ENCODE results near the gene CCK. TPM values are rescaled to one million over a fixed set of nuclear protein-coding genes. Genes with fewer than 3 reads are reported as not detected.

The CCK gene
- total RNA-seq, 1 donor from 2014 or later, result 1.1 TPM

- Histone ChIP-seq H3K36me3 (ENCODE audit: control insufficient read depth, insufficient read depth, low read length) (no peaks in the 10 kb centered on the region), H3K4me3 (ENCODE audit: low read depth, low read length) (no peak overlapping the region), H3K27me3 (ENCODE audit: control insufficient read depth, insufficient read depth, low read length) (peaks cover 16% of the 10 kb centered on the region)
- DNase-seq (ENCODE audit: low read depth) (peak; percentile 97), FAIRE-seq (peak; percentile 93)
- TF ChIP-seq CTCF (IDR thresholded peaks at IDR 0.05; ENCODE audit: insufficient read depth, low read length, severe bottlenecking), result no peak
Observed at GRCh38 chr3:42262525-42262924, 3.5 kb downstream of the CCK start.

- no peak for TF ChIP-seq CTCF (IDR thresholded peaks at IDR 0.05; ENCODE audit: insufficient read depth, low read length, severe bottlenecking)
- DNase-seq (ENCODE audit: low read depth), result peak; percentile 89
- no peak overlapping the region for H3K4me3 ChIP-seq (ENCODE audit: low read depth, low read length)
- peak; percentile 80 for FAIRE-seq
- no peaks in the 10 kb centered on the region for H3K36me3 ChIP-seq (ENCODE audit: control insufficient read depth, insufficient read depth, low read length)
- H3K27me3 ChIP-seq (ENCODE audit: control insufficient read depth, insufficient read depth, low read length), result no peaks in the 10 kb centered on the region
Observed at GRCh38 chr3:42257007-42257406, 9.0 kb downstream of the CCK start.

GRCh38 chr3:42256135-42256819 lies 9.7 kb downstream of the CCK start:
- no peak for FAIRE-seq
- DNase-seq (ENCODE audit: low read depth), result peak; percentile 94
- Histone ChIP-seq H3K36me3 (ENCODE audit: control insufficient read depth, insufficient read depth, low read length) (no peaks in the 10 kb centered on the region), H3K4me3 (ENCODE audit: low read depth, low read length) (no peak overlapping the region), H3K27me3 (ENCODE audit: control insufficient read depth, insufficient read depth, low read length) (no peaks in the 10 kb centered on the region)
- no peak for TF ChIP-seq CTCF (IDR thresholded peaks at IDR 0.05; ENCODE audit: insufficient read depth, low read length, severe bottlenecking)

GRCh38 chr3:42254566-42254965 lies 11.4 kb downstream of the CCK start:
- TF ChIP-seq CTCF (IDR thresholded peaks at IDR 0.05; ENCODE audit: insufficient read depth, low read length, severe bottlenecking), result no peak
- no peaks in the 10 kb centered on the region for H3K27me3 ChIP-seq (ENCODE audit: control insufficient read depth, insufficient read depth, low read length)
- FAIRE-seq (no peak), DNase-seq (ENCODE audit: low read depth) (no peak)
- H3K4me3 ChIP-seq (ENCODE audit: low read depth, low read length), result no peak overlapping the region
- H3K36me3 ChIP-seq (ENCODE audit: control insufficient read depth, insufficient read depth, low read length), result no peaks in the 10 kb centered on the region

- no peak for TF ChIP-seq CTCF (IDR thresholded peaks at IDR 0.05; ENCODE audit: insufficient read depth, low read length, severe bottlenecking)
- H3K36me3 ChIP-seq (ENCODE audit: control insufficient read depth, insufficient read depth, low read length), result no peaks in the 10 kb centered on the region
- H3K27me3 ChIP-seq (ENCODE audit: control insufficient read depth, insufficient read depth, low read length), result peaks cover 3% of the 10 kb centered on the region
- FAIRE-seq (no peak), DNase-seq (ENCODE audit: low read depth) (no peak)
- no peak overlapping the region for H3K4me3 ChIP-seq (ENCODE audit: low read depth, low read length)
Observed at GRCh38 chr3:42250761-42251160, 15.2 kb downstream of the CCK start.

- FAIRE-seq (no peak), DNase-seq (ENCODE audit: low read depth) (peak; percentile 56)
- Histone ChIP-seq H3K36me3 (ENCODE audit: control insufficient read depth, insufficient read depth, low read length) (no peaks in the 10 kb centered on the region), H3K4me3 (ENCODE audit: low read depth, low read length) (no peak overlapping the region), H3K27me3 (ENCODE audit: control insufficient read depth, insufficient read depth, low read length) (peaks cover 4% of the 10 kb centered on the region)
- TF ChIP-seq CTCF (IDR thresholded peaks at IDR 0.05; ENCODE audit: insufficient read depth, low read length, severe bottlenecking), result peak; percentile 75
Observed at GRCh38 chr3:42247576-42248027, 18.4 kb downstream of the CCK start.
